SK-N-SH treated with all-trans-retinoic acid at 6 μM for 48 hours (cell line): Measurements from ENCODE around the gene MCM5.

Experiments used
- CREB5 ChIP-seq: fragments of 250-450 bp; sonication (Bioruptor Pico); IDR thresholded peaks from 2 replicates; pipeline ENCODE4 v1.5.1; 2020; ENCODE audit warnings: low read depth, mild to moderate bottlenecking, moderate library complexity
- SNAI2 ChIP-seq: fragments of 250-450 bp; sonication (Bioruptor Pico); IDR thresholded peaks from 2 replicates; pipeline ENCODE4 v1.5.0; 2020; ENCODE audit warnings: mild to moderate bottlenecking, moderate library complexity
- ZNF565 ChIP-seq: fragments of 450-650 bp; formaldehyde crosslinking; conservative IDR thresholded peaks from 2 replicates; pipeline ENCODE4 v1.5.0; 2020; ENCODE audit warnings: low read depth, mild to moderate bottlenecking, moderate library complexity

- no peak for TF ChIP-seq SNAI2 (CRISPR knock-in tag)
- TF ChIP-seq CREB5 (CRISPR knock-in tag), result no peak
- no peak for TF ChIP-seq ZNF565 (CRISPR knock-in tag)
These were observed 10.1 kb downstream of the MCM5 start for GRCh38 chr22:35409783-35410662.
